Measurements from ENCODE around the gene TPRX1.

DNA sequence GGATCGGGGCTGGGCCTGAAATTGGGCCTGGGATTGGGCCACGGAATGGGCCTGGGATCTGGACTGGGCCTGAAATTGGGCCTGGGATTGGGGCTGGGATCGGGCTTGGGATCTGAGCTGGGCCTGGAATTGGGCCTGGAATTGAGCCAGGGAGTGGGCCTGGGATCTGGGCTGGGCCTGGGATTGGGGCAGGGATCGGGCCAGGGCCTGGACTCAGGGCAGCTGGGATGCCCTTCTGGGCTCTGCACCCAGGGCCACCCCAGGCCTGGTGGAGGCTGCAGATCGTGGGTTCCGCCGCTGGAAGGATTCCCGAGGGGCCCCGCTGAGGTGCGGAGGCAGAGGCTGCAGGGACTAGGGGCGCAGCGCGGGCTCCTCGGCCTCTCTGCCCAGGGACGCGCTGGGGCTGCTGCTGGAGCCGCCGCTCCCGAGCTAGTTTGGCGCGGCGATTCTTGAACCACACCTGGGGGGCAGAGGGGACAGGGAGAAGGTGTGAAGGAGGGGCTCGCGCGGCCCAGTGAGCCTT is 1.8 kb downstream of the TPRX1 start:
- TF ChIP-seq CTCF (IDR thresholded peaks at IDR 0.05; ENCODE audit: low read depth, low read length), result no peak
- TF ChIP-seq POLR2A (IDR thresholded peaks at IDR 0.05; ENCODE audit: extremely low read depth, insufficient read length), result no peak
- no peak for TF ChIP-seq MYC (IDR thresholded peaks at IDR 0.05; ENCODE audit: low read depth, low read length)
- TF ChIP-seq MAX (IDR thresholded peaks at IDR 0.05; ENCODE audit: low read depth, low read length), result no peak
